HEK293T (cell line): Measurements from ENCODE around the gene SMOC2.

Experiments used
- ELF4 ChIP-seq: fragments of 450-650 bp; IDR thresholded peaks from 2 replicates; pipeline ENCODE4 v1.6.1; 2017; ENCODE audit warnings: antibody characterized with exemption
- HDGF ChIP-seq: fragments of 450-650 bp; IDR thresholded peaks from 2 replicates; pipeline ENCODE4 v1.6.1; 2017; ENCODE audit warnings: antibody characterized with exemption, borderline replicate concordance
- NFRKB ChIP-seq: fragments of 450-650 bp; IDR thresholded peaks from 2 replicates; pipeline ENCODE4 v1.6.1; 2016; ENCODE audit warnings: mild to moderate bottlenecking, moderate library complexity
- SP1 ChIP-seq: fragments of 450-650 bp; IDR thresholded peaks from 2 replicates; pipeline ENCODE4 v1.6.1; 2017
- ZNF384 ChIP-seq: fragments of 450-650 bp; IDR thresholded peaks from 2 replicates; pipeline ENCODE4 v1.6.1; 2016
- TF ChIP-seq, protein P1 (sequence below): fragments of 450-650 bp; IDR thresholded peaks from 2 replicates; pipeline ENCODE4 v1.6.1; 2016

DNA sequence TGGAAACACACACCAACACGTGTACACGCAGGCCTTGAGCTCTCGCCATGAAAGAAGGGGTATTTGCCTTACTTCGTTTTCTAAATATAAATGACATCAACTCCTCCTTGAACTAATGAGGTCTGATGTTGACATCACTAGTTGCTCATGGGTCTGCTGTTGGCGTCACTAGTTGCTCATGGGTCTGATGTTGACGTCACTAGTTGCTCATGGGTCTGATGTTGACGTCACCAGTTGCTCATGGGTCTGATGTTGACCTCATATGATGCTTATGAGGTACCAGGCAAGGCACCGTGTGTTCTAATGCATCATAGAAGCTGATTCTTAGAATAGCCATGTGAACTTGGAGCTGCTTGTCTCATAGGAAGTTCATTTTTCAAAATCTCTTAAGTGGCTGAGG, 116.5 kb downstream of the SMOC2 start:
- no peak for TF ChIP-seq SP1
- TF ChIP-seq, protein P1, sequence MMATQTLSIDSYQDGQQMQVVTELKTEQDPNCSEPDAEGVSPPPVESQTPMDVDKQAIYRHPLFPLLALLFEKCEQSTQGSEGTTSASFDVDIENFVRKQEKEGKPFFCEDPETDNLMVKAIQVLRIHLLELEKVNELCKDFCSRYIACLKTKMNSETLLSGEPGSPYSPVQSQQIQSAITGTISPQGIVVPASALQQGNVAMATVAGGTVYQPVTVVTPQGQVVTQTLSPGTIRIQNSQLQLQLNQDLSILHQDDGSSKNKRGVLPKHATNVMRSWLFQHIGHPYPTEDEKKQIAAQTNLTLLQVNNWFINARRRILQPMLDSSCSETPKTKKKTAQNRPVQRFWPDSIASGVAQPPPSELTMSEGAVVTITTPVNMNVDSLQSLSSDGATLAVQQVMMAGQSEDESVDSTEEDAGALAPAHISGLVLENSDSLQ: no peak
- TF ChIP-seq HDGF: no peak
- no peak for TF ChIP-seq NFRKB
- TF ChIP-seq ZNF384: no peak
- no peak for TF ChIP-seq ELF4
